Lower lobe of right lung (tissue), 2 donors: Measurements from ENCODE around the gene TRIM8. TPM values are rescaled to one million over a fixed set of nuclear protein-coding genes. Genes with fewer than 3 reads are reported as not detected.

Experiments
- ATAC-seq, 2 donors: fragments of 200-7000 bp; cut with Tn5 transposase; one replicate each; pipeline ENCODE4 v1.9.1; 2020 to 2022; ENCODE audit warnings: mild to moderate bottlenecking in 2 of 2, moderate library complexity in 2 of 2
- DNase-seq: peaks from one replicate; pipeline ENCODE4 v3.0.0-alpha.2; 2020
- H3K27ac ChIP-seq: fragments of 200-600 bp; one replicate; pipeline ENCODE4 v1.8.0; 2022
- H3K27me3 ChIP-seq: fragments of 200-600 bp; one replicate; pipeline ENCODE4 v1.8.0; 2022; ENCODE audit warnings: low read depth
- H3K36me3 ChIP-seq: fragments of 200-600 bp; one replicate; pipeline ENCODE4 v1.8.0; 2022; ENCODE audit warnings: mild to moderate bottlenecking
- H3K4me1 ChIP-seq: fragments of 200-600 bp; one replicate; pipeline ENCODE4 v1.8.0; 2022
- H3K4me3 ChIP-seq: fragments of 200-600 bp; one replicate; pipeline ENCODE4 v1.8.0; 2022; ENCODE audit warnings: mild to moderate bottlenecking
- H3K9me3 ChIP-seq: fragments of 200-600 bp; one replicate; pipeline ENCODE4 v1.8.0; 2022
- intact Hi-C: fragments of 100-400 bp; cut with DNase I; formaldehyde crosslinking; loops from one replicate; pipeline ENCODE4 v1.11.0; 2022
- total RNA-seq: library from RNA; stranded (reverse); fragmentation: NEBNext Ultra II Directional; extraction: Animal tissue kit (Norgen Biotek cat#: 25700); gene quantifications from one replicate; pipeline ENCODE4 v1.2.1, GENCODE V29; 2021
- TF ChIP-seq, protein P1 (sequence below): fragments of 200-600 bp; IDR thresholded peaks from one replicate; pipeline ENCODE4 v1.8.0; 2022; ENCODE audit warnings: antibody characterized with exemption, mild to moderate bottlenecking
- donor health status: DM: no; HTN: yes; CAD: no; lungs with severe emphysema.

TRIM8 gene
- total RNA-seq, 1 donor from 2014 or later: 142 TPM

DNA sequence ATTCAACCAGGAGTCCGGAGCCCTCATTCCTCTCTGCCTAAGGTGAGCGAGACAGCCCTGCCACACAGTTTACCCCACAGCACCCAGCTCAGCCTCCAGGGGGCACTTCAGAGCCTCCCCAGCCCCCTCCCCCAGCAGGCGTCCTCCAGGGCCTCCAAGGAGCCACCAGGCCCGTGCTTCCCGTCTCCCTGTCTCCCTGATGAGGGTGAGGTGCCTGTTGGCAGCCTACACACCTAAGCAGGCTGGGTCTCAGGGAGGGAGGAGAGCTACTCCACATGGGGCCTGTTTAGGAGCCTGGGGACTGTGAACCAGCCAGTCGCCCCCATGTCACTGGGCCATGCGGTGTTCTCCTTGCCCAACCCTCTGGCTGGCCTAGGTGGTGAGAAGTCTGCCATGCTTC, 28.9 kb upstream of the TRIM8 start:
- Histone ChIP-seq H3K4me3 (no peak overlapping the region), H3K4me1 (peaks cover 84% of the 10 kb centered on the region), H3K36me3 (peaks cover 33% of the 10 kb centered on the region), H3K27ac (peak overlapping the region; percentile 36), H3K9me3 (no peaks in the 10 kb centered on the region), H3K27me3 (no peaks in the 10 kb centered on the region)
- DNase-seq: peak; percentile 54
- intact Hi-C loops: no loop called here
- peak; percentile 52 to 53 for ATAC-seq
- TF ChIP-seq, protein P1, sequence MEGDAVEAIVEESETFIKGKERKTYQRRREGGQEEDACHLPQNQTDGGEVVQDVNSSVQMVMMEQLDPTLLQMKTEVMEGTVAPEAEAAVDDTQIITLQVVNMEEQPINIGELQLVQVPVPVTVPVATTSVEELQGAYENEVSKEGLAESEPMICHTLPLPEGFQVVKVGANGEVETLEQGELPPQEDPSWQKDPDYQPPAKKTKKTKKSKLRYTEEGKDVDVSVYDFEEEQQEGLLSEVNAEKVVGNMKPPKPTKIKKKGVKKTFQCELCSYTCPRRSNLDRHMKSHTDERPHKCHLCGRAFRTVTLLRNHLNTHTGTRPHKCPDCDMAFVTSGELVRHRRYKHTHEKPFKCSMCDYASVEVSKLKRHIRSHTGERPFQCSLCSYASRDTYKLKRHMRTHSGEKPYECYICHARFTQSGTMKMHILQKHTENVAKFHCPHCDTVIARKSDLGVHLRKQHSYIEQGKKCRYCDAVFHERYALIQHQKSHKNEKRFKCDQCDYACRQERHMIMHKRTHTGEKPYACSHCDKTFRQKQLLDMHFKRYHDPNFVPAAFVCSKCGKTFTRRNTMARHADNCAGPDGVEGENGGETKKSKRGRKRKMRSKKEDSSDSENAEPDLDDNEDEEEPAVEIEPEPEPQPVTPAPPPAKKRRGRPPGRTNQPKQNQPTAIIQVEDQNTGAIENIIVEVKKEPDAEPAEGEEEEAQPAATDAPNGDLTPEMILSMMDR: peak; percentile 22

DNA sequence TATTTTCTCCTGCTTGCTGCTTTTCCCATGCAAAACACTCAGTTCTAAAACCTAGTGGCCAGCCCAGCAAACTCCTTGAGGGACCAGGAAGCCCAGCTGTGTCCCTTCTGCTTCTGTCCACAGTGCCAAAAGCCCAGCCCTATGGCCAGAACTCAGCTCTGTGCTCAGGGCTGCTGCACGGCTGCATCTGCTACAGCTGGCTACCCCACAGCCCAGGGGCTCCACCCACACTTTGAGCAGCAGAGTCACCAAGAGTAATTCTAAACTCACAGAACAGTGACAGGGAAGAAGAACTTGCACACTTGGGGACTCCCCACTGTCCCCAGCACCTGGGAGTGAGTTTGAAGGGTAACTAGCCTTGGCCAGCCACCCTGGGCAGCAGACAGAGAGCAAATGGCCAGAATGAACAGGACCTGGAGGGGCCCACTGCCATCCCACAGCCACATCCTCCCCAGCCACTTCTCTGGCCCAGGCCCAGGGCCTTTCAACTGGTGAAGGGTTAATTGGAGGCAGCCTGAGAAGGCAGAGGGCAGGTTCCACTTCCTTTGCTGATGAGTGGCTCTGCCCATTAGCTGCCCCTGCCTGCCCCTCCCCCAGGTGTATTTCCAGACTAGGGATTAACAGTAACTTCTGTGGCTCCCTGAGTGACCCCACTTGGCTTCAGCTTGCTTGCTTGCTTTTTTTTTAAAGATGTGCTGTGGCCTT, 28.1 kb upstream of the TRIM8 start:
- peak overlapping the region; percentile 36 for H3K27ac ChIP-seq
- H3K9me3 ChIP-seq: no peaks in the 10 kb centered on the region
- no peak overlapping the region for H3K4me3 ChIP-seq
- ATAC-seq (peak; percentile 49), DNase-seq (peak; percentile 51)
- peaks cover 33% of the 10 kb centered on the region for H3K36me3 ChIP-seq
- intact Hi-C loops: no loop called here
- TF ChIP-seq, protein P1: no peak
- H3K4me1 ChIP-seq: peaks cover 86% of the 10 kb centered on the region
- no peaks in the 10 kb centered on the region for H3K27me3 ChIP-seq

DNA sequence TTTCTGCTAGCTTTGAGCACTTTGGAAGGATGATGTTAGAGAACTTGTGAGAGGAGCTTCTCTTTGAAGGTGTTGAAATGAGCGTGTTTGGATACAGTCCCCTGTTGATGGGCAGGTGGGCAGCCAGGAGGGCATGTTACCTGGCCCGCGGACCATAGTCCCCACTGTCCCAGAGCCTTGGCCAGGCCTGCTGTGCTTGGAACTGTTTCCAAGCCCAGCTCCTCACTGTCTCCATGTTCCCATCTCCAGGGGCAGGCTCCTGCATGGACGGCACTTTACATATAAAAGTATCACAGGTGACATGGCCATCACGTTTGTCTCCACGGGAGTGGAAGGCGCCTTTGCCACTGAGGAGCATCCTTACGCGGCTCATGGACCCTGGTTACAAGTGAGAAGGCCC, 27.2 kb upstream of the TRIM8 start:
- DNase-seq (peak; percentile 13), ATAC-seq (no peak)
- Histone ChIP-seq H3K4me1 (peaks cover 88% of the 10 kb centered on the region), H3K36me3 (peaks cover 33% of the 10 kb centered on the region), H3K4me3 (no peak overlapping the region), H3K27me3 (no peaks in the 10 kb centered on the region), H3K9me3 (no peaks in the 10 kb centered on the region), H3K27ac (no peak overlapping the region)
- TF ChIP-seq, protein P1: no peak
- intact Hi-C loops: no loop called here

DNA sequence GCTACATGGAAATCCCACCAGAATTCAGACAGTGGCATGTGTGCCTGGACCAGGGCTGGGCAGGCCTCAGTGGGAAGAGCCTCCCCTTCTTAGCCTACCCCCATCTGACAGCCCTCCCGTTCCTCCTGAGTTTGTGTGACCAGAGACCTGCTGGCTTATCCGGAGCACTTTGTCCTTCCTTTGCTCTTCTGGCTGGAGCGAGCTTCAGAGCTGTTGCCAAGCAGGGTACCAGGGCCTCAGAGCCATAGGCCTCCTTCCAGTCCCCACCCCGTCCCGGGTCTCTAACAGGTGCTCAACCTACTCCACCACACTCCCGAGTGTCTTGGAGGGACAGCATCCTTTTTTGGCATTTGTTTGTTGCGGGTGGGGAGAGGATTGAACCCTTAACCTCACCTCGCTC, 26.5 kb upstream of the TRIM8 start:
- no peak overlapping the region for H3K27ac ChIP-seq
- H3K9me3 ChIP-seq: no peaks in the 10 kb centered on the region
- H3K4me3 ChIP-seq: no peak overlapping the region
- peaks cover 33% of the 10 kb centered on the region for H3K36me3 ChIP-seq
- intact Hi-C loops: no loop called here
- H3K27me3 ChIP-seq: no peaks in the 10 kb centered on the region
- DNase-seq (peak; percentile 20), ATAC-seq (no peak)
- peaks cover 88% of the 10 kb centered on the region for H3K4me1 ChIP-seq
- TF ChIP-seq, protein P1: no peak

DNA sequence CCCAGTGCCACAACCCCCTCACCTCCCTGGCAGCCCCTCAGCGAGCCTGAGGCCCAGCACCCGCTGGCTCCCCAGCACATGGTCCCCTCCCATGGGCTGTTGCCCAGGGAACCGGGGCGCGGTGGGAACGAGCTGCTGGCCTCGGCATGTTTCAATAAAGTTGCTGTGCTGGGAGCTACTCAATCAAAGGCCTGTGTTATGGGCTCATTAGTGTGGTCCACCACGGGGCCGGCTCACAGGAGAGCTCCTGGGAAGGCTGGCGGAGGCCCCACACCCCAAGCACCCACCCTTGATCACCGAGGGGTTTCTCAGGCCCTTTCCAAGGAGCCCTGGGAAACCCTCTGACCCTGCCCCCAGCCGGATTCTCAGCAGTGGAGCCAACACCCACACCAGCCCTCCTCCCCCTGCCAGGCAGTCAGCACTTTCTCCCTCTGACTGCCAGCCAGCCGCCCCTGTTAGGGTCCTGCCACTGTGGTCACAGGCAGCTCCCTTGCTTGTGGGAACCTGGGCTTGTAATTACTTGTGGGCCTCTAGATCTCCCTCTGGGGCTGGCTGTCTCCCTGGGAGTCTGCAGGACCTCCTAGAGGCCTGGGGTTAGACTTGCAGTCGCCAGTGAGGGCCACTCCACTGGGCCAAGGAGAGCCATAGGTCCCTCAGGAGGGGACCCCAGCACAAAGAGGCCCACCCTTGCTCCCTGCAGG, 24.8 kb upstream of the TRIM8 start:
- intact Hi-C loops: no loop called here
- peaks cover 73% of the 10 kb centered on the region for H3K4me1 ChIP-seq

More for the DNA sequence above, 24.8 kb upstream of the TRIM8 start:
- TF ChIP-seq, protein P1: no peak
- peaks cover 33% of the 10 kb centered on the region for H3K36me3 ChIP-seq
- no peaks in the 10 kb centered on the region for H3K9me3 ChIP-seq
- DNase-seq: peak; percentile 38
- peak overlapping the region; percentile 70 for H3K27ac ChIP-seq
- ATAC-seq: no peak
- H3K4me3 ChIP-seq: no peak overlapping the region
- no peaks in the 10 kb centered on the region for H3K27me3 ChIP-seq
